Upper lobe of left lung (tissue), 4 donors: ENCODE measurements around the gene RNASE3.
"Not testable (repeated sequence)": the region's sequence is repeated elsewhere in the genome, so short reads cannot be mapped to it uniquely, and the experiment has no call there.

Experiments
- CTCF ChIP-seq, 6 experiments: fragments of 450-650 bp in 4 of 6; fragments of 200-600 bp in 2 of 6; sonication (generic) in 2 of 6; IDR thresholded peaks; one replicate each; pipeline ENCODE4 v1.5.1; 2016 to 2019; ENCODE audit warnings: antibody characterized with exemption in 6 of 6
- POLR2A ChIP-seq, 4 donors: fragments of 450-650 bp; IDR thresholded peaks; one replicate each; pipeline ENCODE4 v1.5.1; 2016 to 2017; ENCODE audit warnings: antibody characterized with exemption in 4 of 4, mild to moderate bottlenecking in 2 of 4

DNA sequence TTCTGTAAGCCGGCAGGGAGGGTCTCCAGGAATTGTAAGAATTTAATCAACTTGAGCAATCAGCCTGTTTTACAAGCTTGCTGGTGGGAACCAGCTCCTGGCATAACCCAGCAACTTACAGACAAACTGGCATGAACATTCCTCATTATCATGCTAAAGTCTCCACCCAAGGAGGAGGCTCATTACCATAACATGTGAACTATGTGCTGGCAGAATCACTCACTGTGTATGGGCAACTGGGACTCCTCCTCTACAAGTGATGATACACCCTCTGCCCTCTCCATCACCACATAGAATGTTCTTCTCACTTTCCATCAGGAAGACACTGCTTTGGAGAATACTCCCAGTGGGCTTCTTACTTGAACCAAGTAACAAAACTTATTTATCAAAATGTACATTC lies 4.1 kb downstream of the RNASE3 start:
- not testable (repeated sequence) for TF ChIP-seq CTCF, POLR2A (IDR thresholded peaks at IDR 0.05)
